CD4-positive, alpha-beta T cell treated with Interleukin-15 for 1 hour (primary cell): ENCODE measurements around the gene EMC1.
"Not testable (repeated sequence)": the region's sequence is repeated elsewhere in the genome, so short reads cannot be mapped to it uniquely, and the experiment has no call there.

Experiments used
- DNase-seq: peaks from one replicate; pipeline ENCODE4 v3.0.0-alpha.2; 2020

The EMC1 gene

GRCh38 chr1:19251305-19252196 lies at the start of gene EMC1, which contains the start of gene MRTO4:
EMC1 (minus strand) TSS chr1:19251524; CDS start chr1:19251509, 15 bp downstream.
MRTO4 (plus strand) TSS chr1:19251805; CDS start chr1:19251836, 31 bp downstream.
- peak; percentile 76 for DNase-seq

GRCh38 chr1:19300211-19300610 lies 48.9 kb upstream of the EMC1 start:
- DNase-seq: no peak

GRCh38 chr1:19294638-19295037 lies 43.3 kb upstream of the EMC1 start:
- DNase-seq: no peak

GRCh38 chr1:19289244-19289643 lies 37.9 kb upstream of the EMC1 start:
- no peak for DNase-seq

- DNase-seq: peak; percentile 59
Observed at GRCh38 chr1:19288324-19289241, 37.3 kb upstream of the EMC1 start, which contains the start of gene AKR7A3. AKR7A3 (minus strand) TSS chr1:19288770; CDS start chr1:19288709, 61 bp downstream.

- no peak for DNase-seq
Observed at GRCh38 chr1:19287436-19288185, 36.3 kb upstream of the EMC1 start.

GRCh38 chr1:19285807-19286206 lies 34.5 kb upstream of the EMC1 start:
- not testable (repeated sequence) for DNase-seq

GRCh38 chr1:19285366-19285765 lies 34.0 kb upstream of the EMC1 start:
- not testable (repeated sequence) for DNase-seq

- no peak for DNase-seq
Observed at GRCh38 chr1:19284881-19285280, 33.6 kb upstream of the EMC1 start.

- DNase-seq: no peak
Observed at GRCh38 chr1:19283891-19284290, 32.6 kb upstream of the EMC1 start.

GRCh38 chr1:19274636-19275035 lies 23.3 kb upstream of the EMC1 start:
- no peak for DNase-seq

GRCh38 chr1:19273844-19274531 lies 22.7 kb upstream of the EMC1 start:
- DNase-seq: not testable (repeated sequence)

- no peak for DNase-seq
Observed at GRCh38 chr1:19273106-19273843, 22.0 kb upstream of the EMC1 start.

- DNase-seq: no peak
Observed at GRCh38 chr1:19272064-19272463, 20.7 kb upstream of the EMC1 start.

GRCh38 chr1:19270343-19270730 lies 19.0 kb upstream of the EMC1 start:
- DNase-seq: not testable (repeated sequence)

- not testable (repeated sequence) for DNase-seq
Observed at GRCh38 chr1:19269427-19270342, 18.4 kb upstream of the EMC1 start.

GRCh38 chr1:19268445-19268844 lies 17.1 kb upstream of the EMC1 start:
- no peak for DNase-seq

- DNase-seq: no peak
Observed at GRCh38 chr1:19262744-19263143, 11.4 kb upstream of the EMC1 start.

- no peak for DNase-seq
Observed at GRCh38 chr1:19262047-19262446, 10.7 kb upstream of the EMC1 start.
